Measurements from ENCODE around the gene ZNF609. TPM values are rescaled to one million over a fixed set of nuclear protein-coding genes. Genes with fewer than 3 reads are reported as not detected.

Gene ZNF609
- total RNA-seq, 1 experiment from 2014 or later = 9.9 TPM

DNA sequence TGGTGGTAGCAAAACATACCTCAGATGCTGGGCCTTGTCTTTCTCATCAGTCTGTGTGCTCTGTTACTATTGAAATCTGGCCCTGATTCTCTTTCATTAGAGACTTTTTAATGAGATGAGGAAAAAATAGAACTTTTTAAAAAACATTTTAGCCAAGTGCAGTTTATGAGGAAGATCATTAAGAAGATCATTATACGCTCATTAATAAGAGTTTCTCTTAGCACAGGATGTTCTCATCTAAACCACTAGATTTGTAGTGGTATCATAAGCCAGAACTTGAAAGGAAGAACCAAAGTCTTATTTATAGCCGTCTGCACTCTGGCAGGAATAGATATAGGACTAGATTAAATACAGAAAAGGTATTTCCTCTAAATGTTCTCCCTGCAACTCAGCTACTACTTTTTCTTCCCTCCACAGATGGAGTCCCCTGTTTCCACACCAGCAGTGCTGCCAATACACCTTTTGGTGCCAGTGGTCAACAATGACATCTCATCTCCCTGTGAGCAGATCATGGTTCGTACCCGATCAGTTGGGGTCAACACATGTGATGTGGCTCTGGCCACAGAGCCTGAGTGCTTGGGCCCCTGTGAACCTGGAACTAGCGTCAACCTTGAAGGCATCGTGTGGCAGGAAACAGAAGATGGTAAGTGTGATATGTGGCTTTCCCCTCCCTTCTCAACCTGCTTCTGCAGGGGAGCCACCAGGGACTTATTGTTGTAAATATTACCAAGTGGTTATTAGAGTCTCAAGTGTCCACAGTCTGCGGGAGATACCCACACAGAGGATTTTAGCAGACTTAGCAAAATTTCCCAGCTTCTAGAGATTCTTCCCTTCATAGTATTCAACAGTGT, 162.3 kb downstream of the ZNF609 start:
- DNase-seq = no peak
- peaks cover 22% of the 10 kb centered on the region for H3K79me2 ChIP-seq (ENCODE audit: low read length)
- no peak overlapping the region for H3K4me2 ChIP-seq (ENCODE audit: low read length)
- intact Hi-C loops (cut with micrococcal nuclease) = no loop called here
- H3K9me3 ChIP-seq (ENCODE audit: low read length) = no peaks in the 10 kb centered on the region
- no peaks in the 10 kb centered on the region for H3K9me2 ChIP-seq (replicated peaks; ENCODE audit: low read length)
- H3K27me3 ChIP-seq (ENCODE audit: low read length) = no peaks in the 10 kb centered on the region
- no peak for ATAC-seq
- no peak overlapping the region for H3K27ac ChIP-seq (ENCODE audit: low read length)
- H3K9ac ChIP-seq (ENCODE audit: low read length) = no peak overlapping the region
- H3K4me3 ChIP-seq (ENCODE audit: low read length) = no peak overlapping the region
- peaks cover 22% of the 10 kb centered on the region for H3K4me1 ChIP-seq (ENCODE audit: insufficient read depth, low read length)
- BruUV-seq (replicated peaks) = no TSS peak
- TF ChIP-seq, protein P1, sequence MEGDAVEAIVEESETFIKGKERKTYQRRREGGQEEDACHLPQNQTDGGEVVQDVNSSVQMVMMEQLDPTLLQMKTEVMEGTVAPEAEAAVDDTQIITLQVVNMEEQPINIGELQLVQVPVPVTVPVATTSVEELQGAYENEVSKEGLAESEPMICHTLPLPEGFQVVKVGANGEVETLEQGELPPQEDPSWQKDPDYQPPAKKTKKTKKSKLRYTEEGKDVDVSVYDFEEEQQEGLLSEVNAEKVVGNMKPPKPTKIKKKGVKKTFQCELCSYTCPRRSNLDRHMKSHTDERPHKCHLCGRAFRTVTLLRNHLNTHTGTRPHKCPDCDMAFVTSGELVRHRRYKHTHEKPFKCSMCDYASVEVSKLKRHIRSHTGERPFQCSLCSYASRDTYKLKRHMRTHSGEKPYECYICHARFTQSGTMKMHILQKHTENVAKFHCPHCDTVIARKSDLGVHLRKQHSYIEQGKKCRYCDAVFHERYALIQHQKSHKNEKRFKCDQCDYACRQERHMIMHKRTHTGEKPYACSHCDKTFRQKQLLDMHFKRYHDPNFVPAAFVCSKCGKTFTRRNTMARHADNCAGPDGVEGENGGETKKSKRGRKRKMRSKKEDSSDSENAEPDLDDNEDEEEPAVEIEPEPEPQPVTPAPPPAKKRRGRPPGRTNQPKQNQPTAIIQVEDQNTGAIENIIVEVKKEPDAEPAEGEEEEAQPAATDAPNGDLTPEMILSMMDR (conservative IDR thresholded peaks at IDR 0.05; ENCODE audit: low read depth, low read length) = no peak
- no peak for TF ChIP-seq EZH2 (IDR thresholded peaks at IDR 0.05; ENCODE audit: low read length, unreplicated experiment)
- TF ChIP-seq EZH2phosphoT487 (IDR thresholded peaks at IDR 0.05; ENCODE audit: borderline replicate concordance, low read length) = no peak
- ChIA-PET CTCF (no interaction called here), POLR2A (ENCODE audit: unreplicated experiment) (no interaction called here)
- H4K20me1 ChIP-seq (ENCODE audit: low read length) = peaks cover 6% of the 10 kb centered on the region; the same call in 1 of the 2 replicates
- H2AFZ ChIP-seq (ENCODE audit: low read length) = no peak overlapping the region
- H3K36me3 ChIP-seq (ENCODE audit: low read depth, low read length) = 0 out of 2 replicates have a peak, but pooled peaks cover 3% of the 10 kb centered on the region
- H3F3A ChIP-seq (ENCODE audit: low read length, unreplicated experiment) = no peaks in the 10 kb centered on the region

DNA sequence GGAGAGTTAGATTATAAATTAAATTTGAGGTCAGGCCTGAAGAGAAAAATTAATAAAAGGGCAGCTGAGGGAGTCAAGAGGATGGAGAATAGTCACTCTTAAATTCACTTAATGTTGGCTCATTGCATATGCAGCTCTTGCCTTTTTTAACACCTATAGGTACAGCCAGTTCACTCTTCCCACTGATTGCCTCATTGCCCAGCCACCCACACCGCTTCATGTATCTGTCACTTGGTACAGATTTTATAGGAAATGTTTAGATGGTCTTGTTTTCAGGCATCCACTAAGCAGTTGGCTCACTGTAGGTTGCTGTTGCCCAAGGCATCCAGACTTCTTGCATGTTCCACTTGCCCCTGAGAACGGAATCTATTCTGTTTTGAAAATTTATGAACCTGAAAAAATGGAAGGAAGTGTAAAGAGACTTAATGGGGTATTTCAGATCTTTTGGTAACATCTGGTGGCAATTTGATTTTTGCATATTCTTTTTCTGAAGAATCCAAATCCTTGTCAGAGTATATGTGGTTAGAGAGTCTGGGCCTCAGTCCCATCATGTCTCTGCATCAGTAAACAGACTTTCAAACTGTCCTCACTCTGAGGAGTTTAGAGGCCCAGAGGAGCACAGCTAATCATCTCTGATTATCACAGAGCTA, 163.1 kb downstream of the ZNF609 start:
- peaks cover 6% of the 10 kb centered on the region; the same call in 1 of the 2 replicates for H4K20me1 ChIP-seq (ENCODE audit: low read length)

More for the DNA sequence above, 163.1 kb downstream of the ZNF609 start:
- Histone ChIP-seq H3K9me3 (ENCODE audit: low read length) (no peaks in the 10 kb centered on the region), H3F3A (ENCODE audit: low read length, unreplicated experiment) (no peaks in the 10 kb centered on the region), H3K36me3 (ENCODE audit: low read depth, low read length) (0 out of 2 replicates have a peak, but pooled peaks cover 3% of the 10 kb centered on the region), H3K79me2 (ENCODE audit: low read length) (peaks cover 19% of the 10 kb centered on the region), H3K4me2 (ENCODE audit: low read length) (no peak overlapping the region), H3K4me1 (ENCODE audit: insufficient read depth, low read length) (peaks cover 22% of the 10 kb centered on the region), H2AFZ (ENCODE audit: low read length) (no peak overlapping the region), H3K27ac (ENCODE audit: low read length) (no peak overlapping the region), H3K27me3 (ENCODE audit: low read length) (no peaks in the 10 kb centered on the region), H3K4me3 (ENCODE audit: low read length) (no peak overlapping the region), H3K9ac (ENCODE audit: low read length) (no peak overlapping the region), H3K9me2 (replicated peaks; ENCODE audit: low read length) (no peaks in the 10 kb centered on the region)
- no TSS peak for BruUV-seq (replicated peaks)
- no peak for ATAC-seq
- ChIA-PET POLR2A (ENCODE audit: unreplicated experiment) (no interaction called here), CTCF (no interaction called here)
- TF ChIP-seq, protein P1 (conservative IDR thresholded peaks at IDR 0.05; ENCODE audit: low read depth, low read length) = no peak
- TF ChIP-seq EZH2 (IDR thresholded peaks at IDR 0.05; ENCODE audit: low read length, unreplicated experiment) (no peak), EZH2phosphoT487 (IDR thresholded peaks at IDR 0.05; ENCODE audit: borderline replicate concordance, low read length) (no peak)
- intact Hi-C loops (cut with micrococcal nuclease) = no loop called here
- DNase-seq = no peak
